Measurements from ENCODE around the gene DUSP8. TPM values are rescaled to one million over a fixed set of nuclear protein-coding genes. Genes with fewer than 3 reads are reported as not detected.

DUSP8 gene
- total RNA-seq, 1 donor from 2014 or later, result 0.40 TPM

DNA sequence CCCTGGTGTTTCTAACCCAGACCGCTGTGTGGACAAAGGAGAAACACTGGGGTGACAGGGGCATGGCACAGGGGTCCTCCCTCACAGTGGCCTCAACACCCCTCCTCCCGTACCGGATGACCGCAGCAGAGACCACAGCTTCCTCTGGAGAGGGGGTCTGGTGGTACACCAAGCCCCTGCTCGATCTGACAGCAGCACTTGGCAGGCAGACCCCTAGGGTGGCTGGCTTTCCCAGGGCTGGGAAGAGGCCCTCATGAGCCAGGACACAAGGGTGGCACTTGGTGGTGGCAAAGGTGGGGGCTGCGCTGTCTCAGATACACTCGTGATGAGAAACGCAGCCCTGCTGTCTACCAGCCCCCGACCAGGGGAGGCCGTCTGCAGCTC is 38.7 kb downstream of the DUSP8 start:
- DNase-seq (ENCODE audit: low read depth, low spot score), result no peak

DNA sequence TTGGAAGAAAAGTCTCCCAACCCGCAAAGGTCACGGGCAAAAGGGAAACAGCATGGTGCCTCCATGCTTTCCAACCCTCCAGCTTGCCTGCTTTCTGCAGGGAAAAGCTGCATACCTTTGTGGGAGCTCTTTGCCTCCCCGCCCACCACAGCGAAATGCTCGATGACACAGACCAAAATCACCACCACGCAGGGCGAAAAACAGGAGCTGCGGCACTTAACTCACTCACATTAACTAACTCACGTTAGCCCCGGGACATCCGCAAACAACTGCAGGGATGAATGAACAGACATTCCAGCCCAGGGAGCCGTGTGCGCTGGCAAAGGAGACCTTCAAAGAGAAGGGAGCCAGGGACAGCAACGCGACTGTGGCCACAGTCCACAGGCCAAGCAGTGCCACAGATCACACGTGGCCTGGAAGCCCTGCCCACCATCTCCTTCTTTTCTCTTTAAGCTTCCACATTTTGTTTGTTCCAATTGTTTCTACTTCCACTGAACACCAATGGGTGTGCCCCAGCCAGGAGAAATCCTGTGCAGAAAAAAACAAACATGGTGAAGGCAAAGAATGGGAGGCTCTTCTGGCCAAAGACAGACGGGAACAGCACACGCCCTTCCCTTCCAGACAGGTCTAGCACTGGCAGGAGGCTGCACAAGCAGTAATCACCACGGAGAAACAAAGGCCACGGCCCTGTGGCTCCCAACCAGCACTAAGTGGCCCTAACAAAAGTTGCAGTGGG is 39.3 kb downstream of the DUSP8 start:
- DNase-seq (ENCODE audit: low read depth, low spot score), result no peak

DNA sequence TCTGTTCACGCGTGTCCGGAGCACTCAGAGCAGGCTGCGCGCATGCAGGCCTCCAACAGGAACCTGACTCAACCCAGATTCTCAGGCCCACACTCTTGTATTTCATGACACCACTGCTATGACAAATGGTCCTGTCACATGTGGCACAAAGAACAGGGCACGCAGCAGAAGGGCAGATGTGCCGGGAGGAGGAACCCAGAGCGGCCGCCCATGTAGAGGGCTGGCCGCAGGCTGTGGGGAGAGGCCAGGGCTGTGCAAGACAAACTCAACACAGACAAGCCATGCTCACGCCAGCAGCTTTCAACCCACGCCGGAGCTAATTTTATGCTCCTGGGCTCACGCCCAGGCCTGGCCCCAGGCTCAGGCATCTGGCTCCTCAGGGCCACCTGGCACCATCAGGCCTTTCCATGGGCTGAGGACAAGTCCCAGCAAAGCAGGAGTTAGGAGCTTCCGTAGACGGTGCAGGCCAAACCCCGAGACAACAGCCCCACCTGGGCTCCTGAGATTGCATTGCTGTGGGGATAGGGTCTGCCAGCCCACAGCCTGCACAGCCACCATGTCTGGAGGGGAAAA is 40.0 kb downstream of the DUSP8 start:
- DNase-seq (ENCODE audit: low read depth, low spot score), result no peak

DNA sequence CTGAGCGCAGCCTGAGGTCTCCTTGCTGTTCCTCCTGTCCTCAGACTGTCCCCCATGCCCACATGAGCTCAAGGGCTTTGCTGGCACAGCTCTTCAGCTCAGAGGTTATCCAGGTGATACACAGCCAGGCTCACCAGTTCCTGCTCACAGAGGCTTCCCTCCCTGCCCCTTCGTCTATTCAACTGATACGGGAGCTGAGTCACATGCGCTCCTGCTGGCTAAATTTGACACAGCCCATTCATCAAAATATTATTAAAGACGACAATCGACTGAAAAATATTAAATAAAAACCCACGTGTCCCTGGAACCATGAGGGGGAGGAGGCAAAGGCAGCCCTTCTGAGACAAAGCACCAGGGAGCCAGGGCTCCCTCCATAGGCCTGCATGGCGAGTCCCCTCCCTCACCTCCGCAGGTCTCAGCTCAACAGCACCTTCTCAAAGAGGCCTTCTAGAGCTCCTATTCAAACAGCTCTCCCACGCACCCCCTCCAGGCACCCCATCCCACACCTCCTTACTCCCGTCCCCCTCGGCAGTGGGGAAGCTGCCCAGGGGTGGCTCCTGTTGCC is 40.5 kb downstream of the DUSP8 start:
- no peak for DNase-seq (ENCODE audit: low read depth, low spot score)

DNA sequence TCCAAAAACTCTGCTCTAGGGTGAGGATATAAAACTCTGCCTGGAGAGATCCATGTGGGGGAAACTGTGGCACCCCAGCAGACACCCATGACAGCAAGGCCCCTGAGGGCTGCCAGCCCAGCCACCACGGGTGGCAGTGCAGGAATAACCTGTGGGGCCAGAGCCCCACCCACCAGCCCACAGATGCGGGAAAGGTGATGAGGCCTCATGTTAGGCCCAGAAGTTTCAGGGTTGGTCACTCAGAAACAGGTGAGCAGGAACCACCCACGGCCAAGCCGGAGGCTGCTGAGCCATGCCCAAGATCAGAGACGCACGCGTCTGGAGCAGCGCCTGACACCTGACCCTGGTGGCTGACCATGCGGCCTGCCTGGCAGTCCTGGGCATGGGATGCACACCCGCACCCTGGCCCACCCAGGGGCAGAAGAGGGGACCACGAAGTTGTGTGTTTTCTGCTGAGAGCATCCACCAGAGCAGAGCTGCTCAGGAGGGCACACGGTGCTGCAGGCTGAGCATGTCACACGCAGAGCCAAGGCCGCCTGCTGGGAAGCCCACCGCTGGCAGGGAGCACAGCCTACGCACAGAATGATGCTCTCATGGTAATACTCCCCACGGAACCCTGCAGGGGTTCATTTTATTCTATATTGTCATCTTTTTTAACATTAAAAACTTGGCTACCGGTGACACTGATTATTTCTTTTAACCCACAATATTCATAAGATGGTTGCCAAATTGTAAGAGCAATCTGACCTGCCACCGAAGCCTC is 41.2 kb downstream of the DUSP8 start:
- no peak for DNase-seq (ENCODE audit: low read depth, low spot score)

DNA sequence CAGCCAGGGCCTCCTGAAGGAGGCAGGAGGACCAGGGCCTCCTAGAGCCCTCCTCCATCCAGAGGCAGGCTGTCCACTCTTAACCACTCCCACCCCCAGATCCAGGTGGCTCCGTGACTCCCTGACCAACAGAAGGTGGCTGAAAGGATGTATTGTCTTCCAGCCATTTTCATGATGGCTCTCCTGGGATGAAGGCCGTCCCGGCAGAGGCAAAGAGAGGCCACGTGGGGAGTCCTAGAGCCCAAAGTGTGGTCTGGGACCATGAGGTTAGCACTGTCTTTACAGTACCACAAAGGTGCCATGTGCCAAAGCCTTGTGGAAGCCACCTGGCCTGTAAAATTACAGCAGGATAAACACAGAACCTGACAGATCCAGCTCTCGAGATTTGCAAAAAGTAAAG is 42.3 kb downstream of the DUSP8 start:
- DNase-seq (ENCODE audit: low read depth, low spot score), result no peak

DNA sequence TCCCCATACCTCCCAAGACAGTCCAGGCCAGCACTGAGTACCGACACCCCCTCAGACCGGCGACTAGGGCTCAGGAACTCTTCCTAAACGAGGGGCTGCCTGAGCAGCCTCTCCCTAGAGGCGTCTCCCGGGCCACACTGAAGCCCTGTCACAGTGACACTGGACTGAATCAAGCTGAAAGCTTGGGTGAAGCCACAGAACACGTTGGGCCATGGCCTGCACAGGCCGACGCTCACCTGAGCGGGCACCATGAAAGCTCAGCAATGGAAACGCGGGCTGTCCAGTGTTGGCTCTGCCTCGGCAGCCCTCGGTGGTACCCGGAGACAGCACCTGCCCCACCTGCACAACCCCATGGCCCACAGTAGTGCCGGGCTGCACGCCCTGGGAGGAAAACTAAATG is 42.8 kb downstream of the DUSP8 start:
- DNase-seq (ENCODE audit: low read depth, low spot score), result no peak

DNA sequence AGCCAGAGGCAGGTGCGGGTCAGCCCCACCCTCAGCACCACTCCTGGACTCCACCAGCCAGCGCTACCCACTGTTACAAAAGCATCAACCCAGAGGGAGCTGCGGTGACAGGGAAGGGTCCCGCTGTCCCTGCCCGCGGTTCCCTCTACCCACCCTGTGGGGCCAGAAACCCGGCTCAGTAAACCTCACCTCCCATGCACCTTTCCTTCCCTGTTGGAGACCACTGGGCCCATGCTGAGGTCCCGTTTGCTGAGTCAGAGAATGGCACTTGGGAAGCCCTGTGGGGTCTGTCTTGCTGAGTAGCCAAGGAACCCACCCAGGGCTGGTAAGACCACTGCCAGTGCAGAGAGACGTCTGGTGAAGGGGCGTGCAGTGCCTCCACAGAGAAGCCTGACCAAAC is 43.4 kb downstream of the DUSP8 start:
- DNase-seq (ENCODE audit: low read depth, low spot score), result no peak

DNA sequence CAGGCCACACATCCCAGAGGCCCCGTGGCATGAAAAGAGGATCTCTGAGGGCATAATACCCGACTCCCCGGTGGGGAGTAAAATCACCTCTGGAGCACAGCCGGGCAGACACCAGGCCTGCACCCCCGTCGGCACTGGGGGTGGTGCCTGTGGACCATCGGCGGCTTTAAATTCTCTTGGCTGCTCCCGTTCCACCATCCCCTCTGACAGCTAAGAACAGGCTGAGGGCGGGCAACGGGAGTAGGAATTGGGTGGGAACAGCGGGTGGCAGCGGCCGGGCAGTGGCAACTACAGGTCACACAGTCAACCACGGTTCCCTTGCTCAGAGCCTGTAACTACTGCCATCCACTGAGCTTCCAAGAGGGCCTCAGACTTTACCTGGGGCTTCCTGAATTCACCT is 45.3 kb downstream of the DUSP8 start:
- DNase-seq (ENCODE audit: low read depth, low spot score), result no peak

DNA sequence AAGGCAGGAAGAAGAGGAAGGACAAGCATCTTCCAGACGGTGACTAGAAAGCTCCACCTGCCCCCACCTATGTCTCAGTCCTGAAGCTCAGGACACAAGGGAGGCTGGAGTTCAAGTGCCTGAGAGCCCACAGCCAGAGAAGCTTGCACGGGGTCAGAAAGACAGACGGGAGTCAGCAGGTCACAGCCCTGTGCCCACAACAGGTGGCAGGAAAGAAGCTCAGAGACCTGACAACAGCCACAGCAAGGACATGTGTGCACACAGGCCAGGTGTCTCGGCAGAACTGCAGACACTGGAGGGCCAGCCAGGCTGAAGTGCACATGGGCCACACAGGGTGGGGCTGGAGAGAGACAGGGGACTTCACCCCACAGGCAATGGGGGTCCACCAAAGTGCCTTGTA is 48.3 kb downstream of the DUSP8 start:
- no peak for DNase-seq (ENCODE audit: low read depth, low spot score)

DNA sequence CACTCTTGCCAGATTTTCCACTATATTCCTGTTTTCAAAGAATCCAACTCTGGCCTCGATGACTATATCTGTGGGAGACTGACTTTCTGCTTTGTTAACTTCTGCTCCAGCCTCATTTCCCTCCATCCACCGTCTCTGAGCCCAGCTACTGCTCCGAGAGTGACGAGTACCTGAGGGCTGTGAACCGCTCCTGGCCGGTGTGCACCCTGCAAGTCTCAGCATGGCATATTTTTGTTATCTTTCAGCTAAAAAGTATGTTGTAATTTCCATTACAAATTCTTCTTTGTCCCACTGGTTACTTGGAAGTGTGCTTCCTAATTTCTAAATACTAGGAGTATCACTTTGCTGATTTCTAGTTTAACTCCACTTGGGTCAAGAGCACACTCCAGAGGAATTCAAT is 49.0 kb downstream of the DUSP8 start:
- no peak for DNase-seq (ENCODE audit: low read depth, low spot score)

DNA sequence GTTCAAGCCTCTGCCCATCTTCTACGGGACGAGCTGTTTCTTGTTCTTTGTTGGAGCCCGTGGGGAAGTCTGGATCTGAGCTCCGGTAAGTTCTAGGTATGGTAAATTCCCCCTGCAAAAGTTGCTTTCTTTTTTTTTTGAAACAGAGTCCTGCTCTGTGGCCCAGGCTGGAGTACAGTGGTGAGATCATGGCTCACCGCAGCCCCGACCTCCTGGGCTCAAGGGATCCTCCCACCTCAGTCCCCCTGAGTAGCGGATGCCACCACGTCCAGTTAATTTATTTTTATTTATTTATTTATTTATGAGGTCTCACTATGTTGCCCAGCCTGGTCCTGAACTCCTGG is 50.0 kb downstream of the DUSP8 start:
- DNase-seq (ENCODE audit: low read depth, low spot score), result no peak

DNA sequence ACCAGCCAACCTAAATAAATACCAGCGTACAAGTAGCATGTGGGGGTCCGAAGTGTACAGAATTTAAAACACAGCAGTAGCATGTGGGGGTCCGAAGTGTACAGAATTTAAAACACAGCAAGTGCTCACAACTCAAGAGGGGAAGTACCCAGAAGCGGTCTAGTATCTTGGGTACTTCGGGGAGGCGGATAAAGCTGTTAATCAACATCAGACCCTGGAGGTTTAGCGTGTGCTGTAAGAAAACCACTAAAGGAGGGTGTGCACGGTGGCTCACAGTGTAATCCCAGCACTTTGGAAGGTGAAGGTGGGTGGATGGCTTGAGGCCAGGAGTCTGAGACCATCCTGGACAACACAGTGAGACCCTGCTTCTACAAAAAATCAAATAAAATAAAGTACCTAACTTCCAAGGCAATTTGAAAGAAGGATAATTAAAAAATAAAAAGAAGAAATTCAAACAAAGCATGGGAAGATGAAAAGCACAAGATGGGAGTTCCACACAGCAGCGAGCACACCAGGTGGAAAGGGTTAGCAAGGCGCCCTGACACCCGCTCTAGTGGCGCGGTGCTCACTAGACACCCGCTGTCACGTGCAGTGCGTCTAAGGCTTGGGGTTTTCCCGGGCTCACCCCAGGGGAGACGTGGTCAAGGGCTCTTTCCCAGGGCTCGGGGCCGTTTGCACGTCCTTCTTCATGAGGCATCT is 50.5 kb downstream of the DUSP8 start:
- no peak for DNase-seq (ENCODE audit: low read depth, low spot score)

DNA sequence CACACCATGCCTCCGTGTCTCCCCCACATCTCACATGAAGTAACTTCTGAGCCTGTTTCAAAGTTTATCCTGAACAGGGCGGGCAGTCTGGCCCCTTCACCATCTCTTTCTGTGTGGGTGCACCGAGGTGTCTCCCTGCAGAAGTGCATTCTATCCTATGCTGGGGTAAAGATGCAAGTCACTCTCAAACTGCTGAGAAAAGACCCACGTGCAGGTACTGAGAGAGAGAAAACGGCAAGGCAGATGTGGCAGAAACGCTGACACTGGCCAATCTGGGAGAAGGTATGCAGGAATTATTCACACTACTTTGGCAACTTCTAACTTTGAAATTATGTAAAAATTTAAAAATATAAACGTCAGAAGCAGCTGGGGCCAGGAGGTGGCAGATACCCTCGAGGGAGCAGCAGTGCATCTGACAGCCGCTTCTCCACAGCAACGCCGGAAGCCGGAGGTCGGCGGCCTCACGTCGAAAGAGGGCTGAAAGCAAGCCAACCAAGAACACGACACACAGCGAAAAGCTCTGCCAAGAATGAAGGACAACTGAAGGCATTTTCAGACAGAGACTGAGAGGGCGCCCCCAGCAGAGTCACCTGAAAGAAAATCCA is 51.3 kb downstream of the DUSP8 start:
- DNase-seq (ENCODE audit: low read depth, low spot score), result no peak

DNA sequence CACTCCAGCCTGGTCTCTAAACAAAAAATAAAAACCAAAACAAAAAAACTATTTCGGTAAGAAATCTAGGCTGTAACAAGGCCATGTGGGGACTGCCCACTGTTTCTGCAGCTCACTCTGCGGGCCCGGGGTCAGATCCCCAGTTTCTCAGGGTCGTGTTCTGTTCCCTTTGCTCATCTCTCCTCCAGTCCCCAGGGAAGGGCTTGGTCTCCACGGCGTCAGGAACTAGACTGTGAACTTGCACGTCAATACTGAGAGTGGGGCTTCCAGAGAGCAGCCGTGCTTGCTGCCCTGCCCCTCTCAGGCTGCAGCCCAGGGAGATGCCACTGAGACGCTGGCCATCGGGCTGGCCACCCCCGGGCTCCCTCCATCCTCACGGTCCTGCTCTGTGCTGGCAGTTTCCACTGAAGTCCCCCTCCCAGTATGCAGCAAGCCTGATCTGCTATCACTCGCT is 51.8 kb downstream of the DUSP8 start:
- no peak for DNase-seq (ENCODE audit: low read depth, low spot score)

DNA sequence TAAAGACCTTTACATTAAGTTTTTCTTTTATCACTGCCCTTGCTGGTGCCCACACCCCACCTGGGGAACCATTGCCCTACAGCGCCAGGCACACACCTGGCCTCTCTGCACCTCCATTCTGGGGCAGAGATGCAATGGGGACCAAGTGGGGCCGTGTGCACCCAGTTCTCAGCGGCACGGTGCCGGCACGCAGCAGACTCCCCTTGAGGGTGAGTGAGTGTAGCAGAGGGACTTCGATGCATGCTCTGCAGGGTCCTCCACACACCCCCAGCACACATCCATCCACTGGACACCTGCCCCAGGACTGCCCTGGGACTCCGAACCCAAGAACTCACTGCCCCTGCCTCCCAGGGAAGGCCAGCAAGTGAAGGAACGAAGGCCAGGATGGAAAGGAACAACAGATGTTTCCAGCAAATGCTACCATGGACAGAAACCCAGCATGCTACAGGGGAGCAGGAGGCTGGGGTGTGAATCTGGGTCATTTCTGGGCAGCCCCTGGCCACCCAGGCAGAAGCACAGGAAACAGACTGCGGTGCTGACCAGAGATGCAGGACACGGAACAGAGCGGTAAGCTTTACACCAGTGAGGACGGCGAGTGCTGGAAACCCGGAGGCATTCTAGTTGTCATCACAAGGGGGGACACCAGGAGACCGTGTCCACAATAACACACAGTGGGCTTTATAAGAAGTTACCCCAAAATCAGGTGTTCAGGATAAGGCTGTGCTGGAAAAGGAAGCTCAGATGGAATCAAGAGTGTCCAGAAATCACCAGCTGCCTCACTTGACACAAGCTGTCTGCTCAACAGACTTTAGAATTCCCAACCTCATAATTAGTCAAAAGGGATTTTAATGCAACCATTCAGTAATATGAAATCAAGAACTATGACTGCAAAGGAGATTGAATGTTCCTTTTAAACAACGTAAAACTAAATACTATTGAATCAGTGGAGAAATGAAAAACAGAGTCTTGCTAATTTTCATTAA is 52.8 kb downstream of the DUSP8 start:
- DNase-seq (ENCODE audit: low read depth, low spot score), result no peak

DNA sequence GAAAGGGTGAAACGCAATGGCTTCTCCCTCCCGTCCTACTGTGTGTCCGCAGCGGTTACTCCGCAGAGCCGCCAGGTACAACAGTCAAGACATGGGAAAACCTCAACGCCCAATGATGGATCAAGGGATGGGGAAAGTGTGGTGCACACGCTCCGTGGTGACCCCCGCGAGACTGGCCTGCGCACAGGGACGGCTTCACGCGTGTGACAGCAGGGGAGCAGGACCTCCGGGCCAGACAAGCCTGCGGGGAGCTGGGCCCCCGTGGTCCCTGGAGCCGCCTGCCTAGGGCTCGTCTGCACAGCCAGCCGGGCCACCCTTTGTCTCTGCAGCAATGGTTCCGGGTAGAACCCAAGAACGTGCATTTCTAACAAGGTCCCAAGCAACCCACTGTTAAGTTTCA is 53.8 kb downstream of the DUSP8 start:
- DNase-seq (ENCODE audit: low read depth, low spot score), result no peak

DNA sequence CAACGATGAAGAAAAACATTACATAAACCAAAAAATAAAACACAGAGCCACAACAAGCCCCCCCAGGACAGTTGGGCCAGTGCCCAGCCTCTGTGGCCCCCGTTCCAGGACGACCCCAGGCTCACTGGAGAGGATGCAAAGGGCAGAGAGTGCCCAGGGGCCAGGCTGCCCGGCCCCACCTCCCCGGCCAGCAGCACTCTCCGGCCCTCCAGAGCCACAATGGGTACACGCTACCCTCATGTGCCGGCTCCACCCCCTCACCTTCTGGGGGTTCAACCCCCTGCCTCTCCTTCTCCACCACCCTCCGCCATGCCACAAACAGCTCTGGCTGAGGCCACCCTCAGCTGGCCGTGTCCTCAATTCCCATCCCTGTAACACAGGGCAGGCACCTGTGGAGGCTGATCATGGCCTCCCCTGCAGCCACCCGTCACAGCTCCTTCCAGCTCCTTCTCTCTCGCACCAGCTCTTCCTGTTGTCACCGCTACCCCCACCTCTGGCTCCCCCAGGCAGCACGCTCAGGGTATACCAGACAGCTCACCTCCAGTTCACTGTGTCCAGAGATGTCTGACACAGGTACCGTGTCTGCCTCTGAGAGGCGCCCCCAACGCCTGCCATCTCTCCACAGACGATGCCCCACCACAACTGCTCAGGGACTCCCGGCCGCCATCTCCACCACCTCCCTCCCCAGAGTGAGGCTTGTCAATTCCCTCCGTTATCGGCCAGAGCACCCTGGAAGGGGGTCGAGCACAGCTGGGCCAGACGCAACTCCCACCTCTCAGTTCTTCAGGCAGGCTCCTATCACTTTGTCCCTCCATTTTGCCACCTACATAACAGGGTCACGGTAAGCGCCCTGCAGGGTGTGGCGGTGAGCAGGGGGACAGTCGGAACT is 54.7 kb downstream of the DUSP8 start:
- no peak for DNase-seq (ENCODE audit: low read depth, low spot score)

All from pulmonary artery endothelial cell (primary cell).